ENCODE results near the gene SMIM5.

SMIM5 gene

DNA sequence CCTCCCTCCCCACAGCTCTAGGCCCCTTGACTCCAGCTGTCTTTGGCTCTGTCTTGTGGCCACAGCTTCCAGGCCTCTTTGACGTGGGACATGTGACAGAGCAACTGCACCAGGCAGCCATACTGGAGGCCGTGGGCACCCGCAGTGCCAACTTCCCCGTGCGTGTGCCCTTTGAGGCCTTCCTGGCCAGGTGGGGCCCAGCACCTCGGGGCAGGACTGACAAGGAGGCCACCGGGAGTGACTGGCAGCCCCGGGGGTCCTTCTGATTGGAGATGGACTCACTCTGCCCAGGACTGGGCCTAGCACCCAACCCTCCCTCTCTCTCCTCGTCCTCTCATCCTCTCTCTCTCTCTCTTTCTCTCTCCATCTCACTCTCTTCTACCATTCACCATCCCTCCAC lies 30.1 kb upstream of the SMIM5 start:
- no peak for DNase-seq (ENCODE audit: low spot score)

DNA sequence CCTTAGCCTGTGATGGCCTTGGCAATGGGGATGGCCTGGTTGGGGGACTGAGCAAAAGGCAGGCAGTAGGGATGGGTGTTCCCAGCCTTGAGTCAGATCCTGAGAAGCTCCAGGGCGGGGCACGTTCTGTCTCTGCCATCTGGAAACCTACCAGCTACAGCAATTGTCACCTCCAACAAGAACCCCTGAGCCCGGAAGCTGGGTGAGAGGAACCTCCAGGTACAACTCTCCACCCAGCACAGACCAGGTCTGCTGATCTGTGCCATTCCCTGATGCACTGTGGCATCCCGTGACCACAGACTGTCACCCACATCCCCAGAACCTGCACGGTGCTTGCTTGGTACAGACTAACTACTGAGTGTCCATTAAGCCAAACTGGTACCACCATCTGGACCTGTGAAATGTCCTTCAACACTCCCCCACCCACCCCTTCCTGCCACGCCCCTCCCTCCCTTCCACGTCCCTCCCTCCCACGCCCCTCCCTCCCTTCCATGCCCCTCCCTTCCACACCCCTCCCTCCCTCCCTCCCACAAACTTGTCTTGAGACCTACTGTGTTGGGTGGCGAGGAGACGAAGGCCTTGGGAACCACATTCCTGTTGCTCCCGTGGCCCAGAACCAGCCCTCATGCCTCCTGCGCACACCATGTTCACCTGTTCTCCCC lies 29.1 kb upstream of the SMIM5 start:
- DNase-seq (ENCODE audit: low spot score), result no peak

DNA sequence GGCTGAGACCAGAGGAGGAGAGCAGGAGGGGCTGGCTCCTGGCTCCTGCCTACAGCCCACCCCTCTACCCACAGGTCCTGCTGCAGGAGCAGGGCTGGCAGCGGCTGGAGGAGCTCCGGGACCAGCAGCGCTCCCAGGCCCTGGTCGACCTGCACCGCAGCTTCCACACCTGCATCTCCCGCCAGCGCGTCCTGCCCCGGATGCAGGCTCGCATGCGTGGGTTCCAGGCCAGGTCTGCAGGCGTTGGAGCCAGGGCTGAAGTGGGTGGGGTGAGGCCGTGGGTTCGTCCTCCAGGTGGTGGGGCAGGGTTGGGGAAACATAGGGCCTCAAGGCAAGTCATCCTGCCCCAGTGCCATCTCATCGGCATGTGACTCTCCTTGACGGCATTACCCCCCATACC lies 27.4 kb upstream of the SMIM5 start:
- no peak for DNase-seq (ENCODE audit: low spot score)

DNA sequence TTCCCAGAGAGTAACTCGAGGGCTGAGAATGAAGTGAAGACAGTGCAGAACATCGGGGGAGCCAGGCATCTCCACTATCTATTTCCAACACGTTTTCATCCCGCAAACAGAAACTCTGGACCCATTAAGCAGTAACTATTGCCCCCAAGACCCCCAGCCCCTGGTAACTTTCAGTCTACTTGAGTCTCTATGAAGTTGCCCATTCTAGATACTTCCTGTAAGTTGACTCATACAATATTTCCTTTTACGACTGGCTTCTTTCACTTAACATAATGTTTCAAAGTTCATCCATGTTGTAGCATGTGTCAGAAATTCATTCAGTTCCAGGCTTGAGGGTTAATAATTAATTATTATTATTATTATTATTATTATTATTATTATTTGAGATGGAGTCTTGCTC lies 26.1 kb upstream of the SMIM5 start:
- no peak for DNase-seq (ENCODE audit: low spot score)

DNA sequence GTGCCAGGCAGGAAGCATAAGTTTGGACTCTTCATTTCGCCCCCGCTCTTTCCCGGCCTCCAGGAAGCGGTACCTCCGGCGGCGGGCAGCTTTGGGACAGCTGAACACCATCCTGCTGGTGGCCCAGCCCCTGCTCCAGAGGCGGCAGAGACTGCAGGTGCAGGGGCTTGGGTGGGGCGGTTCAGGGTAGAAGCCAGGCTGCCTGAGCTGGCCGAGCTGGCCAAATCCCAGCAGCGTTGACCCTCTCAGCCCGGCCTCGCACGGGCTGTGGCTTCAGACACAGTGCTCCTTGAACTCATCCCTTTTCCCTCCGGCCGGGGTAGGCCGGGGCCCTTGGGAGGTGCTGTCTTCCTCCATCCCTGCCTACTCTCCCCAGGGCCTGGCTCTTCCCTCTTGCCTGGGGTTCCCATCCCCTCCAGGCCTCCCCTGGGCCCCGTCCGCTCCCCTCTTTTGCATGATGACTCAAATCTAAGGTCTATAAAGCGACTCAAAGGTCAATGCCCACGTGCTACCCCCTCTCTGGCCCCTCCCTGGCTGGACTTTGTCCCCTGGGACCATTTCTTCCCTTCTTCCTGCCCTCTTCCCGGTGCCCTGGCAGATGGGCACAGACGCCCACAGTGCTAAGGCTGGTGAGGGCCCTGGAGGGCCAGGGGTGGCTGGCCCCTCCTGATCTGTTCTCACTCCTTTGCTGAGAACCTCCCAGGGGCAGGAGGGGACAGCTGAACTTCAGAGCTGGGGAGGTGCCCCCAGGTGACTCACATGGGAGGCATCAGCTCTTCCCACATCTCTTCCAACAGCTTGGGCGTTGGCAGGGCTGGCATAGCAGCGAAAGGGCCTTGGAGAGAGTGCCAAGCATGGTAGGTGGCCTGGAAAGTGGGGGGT lies 22.9 kb upstream of the SMIM5 start:
- peak; percentile 45 for DNase-seq (ENCODE audit: low spot score)

DNA sequence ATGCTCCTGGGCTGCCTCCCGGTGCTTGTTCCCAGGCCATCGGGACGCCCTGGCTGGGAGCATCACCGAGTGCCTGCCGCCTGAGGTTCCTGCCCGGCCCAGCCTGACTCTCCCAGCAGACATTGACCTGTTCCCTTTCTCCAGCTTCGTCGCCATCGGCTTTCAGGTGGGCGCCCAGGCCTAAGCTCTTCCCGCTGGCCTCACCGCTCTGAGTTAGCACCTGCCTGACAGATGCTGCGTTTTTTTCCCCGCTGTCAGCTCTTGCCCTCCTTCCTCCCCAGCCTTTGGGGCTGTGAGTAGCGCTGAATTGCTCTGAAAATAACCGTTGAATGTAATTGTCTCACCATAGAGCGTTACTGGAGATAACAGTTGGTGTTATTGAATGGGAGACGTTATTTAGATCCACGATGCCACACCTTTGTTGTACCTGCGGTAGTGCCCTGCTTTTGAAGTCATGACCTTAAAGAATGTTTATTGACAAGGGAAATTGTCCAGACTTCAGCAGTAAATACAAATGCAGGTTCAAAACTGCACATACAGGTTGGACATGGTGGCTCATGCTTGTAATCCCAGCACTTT lies 21.3 kb upstream of the SMIM5 start:
- no peak for DNase-seq (ENCODE audit: low spot score)

DNA sequence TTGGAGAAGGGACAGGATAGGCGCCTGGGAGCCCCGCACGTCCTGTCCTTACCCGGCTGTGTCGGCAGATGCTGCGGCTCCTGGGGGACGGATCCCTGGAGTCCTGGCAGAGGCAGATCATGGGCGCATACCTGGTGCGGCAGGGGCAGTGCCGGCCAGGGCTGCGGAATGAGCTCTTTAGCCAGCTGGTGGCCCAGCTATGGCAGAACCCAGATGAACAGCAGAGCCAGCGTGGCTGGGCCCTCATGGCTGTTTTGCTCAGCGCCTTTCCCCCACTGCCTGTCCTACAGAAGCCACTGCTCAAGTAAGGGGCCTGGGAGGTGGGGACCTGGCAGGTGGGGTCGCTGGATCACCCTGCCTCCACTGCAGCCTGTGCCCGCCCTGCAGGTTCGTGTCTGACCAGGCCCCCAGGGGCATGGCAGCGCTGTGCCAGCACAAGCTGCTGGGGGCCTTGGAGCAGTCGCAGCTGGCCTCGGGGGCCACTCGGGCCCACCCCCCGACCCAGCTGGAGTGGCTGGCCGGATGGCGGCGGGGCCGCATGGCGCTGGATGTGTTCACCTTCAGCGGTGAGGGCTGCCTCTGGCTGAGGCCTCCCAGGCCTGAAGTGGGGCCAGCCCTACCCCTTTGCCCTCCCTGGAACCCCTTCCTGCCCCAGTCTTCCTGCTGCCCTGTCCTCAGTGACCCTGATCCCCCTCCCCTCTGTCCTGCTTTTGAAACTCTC lies 20.2 kb upstream of the SMIM5 start:
- no peak for DNase-seq (ENCODE audit: low spot score)

DNA sequence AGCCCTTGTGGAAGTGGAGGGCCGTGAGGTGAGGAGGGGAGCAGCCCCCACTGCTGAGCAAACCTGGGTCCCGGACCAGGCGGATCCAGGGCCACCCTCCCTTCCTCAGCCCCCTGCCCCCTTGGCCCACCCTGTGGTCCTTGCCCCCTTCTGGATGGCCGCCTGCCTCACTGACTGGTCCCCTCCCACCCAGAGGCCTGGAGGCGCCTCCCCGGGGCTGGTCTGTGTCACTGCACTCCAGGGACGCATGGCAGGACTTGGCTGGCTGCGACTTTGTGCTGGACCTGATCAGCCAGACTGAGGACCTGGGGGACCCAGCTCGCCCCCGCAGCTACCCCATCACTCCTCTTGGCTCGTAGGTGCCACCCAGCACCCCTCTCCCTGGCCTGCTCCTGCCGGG lies 19.2 kb upstream of the SMIM5 start:
- no peak for DNase-seq (ENCODE audit: low spot score)

DNA sequence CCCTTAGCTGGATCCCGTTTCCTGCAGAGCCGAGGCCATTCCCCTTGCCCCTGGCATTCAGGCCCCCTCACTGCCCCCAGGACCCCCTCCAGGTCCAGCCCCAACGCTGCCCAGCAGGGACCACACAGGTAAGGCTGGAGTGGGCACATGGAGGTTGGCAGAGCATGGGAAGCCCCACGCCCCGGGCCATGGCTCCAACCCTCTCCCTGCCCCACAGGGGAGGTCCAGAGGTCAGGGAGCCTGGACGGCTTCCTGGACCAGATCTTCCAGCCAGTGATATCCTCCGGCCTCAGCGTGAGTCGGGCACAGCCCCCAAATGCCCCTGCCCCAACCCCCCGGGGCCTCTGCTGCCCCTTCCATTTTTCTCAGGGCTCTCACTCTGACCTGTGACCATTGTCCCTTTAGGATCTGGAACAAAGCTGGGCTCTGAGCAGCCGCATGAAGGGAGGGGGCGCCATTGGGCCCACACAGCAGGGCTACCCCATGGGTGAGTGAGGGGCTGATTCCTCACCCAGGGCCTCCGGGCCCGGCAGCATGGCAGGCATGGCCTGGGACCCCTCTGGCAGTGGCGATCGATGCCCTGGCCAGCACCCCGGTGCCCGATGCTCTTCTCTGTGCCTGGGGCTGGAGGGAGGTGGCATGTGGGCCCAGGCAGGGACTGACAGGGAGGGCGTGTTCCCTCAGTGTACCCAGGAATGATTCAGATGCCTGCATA lies 18.5 kb upstream of the SMIM5 start:
- no peak for DNase-seq (ENCODE audit: low spot score)

DNA sequence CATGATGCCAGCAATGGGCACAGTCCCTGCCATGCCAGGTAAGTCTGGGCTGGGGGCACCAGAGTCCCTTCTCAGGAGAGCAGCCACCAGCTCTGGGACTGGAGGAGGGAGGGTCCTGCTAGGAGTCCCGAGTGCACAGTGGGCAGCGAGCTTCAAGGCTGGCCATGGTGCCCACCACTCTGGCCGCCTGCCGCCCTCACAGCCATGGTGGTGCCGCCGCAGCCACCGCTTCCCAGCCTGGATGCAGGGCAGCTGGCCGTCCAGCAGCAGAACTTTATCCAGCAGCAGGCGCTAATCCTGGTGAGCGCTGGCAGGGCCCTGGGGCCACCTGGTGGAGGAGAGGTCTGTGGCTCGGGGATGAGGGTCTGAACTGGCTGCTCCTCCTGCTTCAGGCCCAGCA lies 17.9 kb upstream of the SMIM5 start:
- no peak for DNase-seq (ENCODE audit: low spot score)

DNA sequence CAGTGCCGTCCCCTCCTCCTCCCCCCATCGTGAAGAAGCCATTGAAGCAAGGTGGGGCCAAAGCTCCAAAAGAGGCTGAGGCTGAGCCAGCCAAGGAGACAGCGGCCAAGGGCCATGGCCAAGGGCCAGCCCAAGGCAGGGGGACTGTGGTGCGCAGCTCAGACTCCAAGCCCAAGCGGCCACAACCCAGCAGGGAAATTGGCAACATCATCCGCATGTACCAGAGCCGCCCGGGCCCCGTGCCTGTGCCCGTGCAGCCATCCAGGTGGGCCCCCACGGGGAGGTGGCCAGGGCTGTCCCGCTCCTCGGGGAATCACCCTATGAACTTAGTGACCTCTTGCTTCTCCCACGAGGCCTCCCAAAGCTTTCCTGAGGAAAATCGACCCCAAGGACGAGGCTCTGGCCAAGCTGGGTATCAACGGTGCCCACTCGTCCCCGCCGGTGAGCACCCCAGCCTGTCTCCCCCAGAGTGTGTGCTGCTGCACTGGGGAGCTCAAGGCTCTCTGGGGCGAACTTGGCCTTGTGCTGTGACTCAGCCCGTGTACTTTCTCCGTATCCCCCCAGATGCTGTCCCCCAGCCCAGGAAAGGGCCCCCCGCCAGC lies 16.6 kb upstream of the SMIM5 start:
- no peak for DNase-seq (ENCODE audit: low spot score)

DNA sequence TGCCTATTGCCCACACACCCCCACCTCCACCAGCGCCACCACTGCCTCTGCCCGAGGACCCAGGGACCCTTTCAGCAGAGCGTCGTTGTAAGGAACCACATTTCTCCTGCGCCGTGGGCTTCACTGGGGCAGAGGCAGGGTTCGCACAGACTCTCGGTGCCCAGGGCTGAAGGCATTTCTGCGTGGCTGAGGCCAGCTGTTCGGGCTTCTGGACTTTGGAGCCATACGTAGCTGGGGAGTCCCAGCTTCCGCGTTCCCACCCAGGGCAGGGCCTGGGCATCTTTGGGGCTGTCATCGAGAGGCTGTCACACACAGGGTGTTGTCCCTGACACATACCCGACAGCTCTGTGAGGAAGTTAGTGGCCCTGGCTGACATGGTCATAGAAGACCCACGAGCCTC lies 16.0 kb upstream of the SMIM5 start:
- no peak for DNase-seq (ENCODE audit: low spot score)

DNA sequence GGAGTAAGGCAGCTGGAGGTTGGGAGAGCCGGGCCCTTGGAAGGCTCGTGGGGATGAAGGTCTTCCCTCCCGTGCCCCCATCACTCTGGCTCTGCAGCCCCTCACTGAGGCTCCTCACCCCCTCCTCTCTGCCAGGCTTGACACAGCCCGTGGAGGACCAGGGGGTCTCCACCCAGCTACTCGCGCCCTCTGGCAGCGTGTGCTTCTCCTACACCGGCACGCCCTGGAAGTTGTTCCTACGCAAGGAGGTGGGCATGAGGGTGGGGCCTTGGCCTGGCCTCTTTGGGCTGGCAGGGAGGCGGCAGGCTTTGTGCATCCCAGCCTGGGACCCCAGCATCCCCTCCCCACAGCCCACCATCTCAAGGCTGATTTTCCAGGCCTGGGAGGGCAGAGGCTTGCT lies 15.6 kb upstream of the SMIM5 start:
- DNase-seq (ENCODE audit: low spot score), result no peak

DNA sequence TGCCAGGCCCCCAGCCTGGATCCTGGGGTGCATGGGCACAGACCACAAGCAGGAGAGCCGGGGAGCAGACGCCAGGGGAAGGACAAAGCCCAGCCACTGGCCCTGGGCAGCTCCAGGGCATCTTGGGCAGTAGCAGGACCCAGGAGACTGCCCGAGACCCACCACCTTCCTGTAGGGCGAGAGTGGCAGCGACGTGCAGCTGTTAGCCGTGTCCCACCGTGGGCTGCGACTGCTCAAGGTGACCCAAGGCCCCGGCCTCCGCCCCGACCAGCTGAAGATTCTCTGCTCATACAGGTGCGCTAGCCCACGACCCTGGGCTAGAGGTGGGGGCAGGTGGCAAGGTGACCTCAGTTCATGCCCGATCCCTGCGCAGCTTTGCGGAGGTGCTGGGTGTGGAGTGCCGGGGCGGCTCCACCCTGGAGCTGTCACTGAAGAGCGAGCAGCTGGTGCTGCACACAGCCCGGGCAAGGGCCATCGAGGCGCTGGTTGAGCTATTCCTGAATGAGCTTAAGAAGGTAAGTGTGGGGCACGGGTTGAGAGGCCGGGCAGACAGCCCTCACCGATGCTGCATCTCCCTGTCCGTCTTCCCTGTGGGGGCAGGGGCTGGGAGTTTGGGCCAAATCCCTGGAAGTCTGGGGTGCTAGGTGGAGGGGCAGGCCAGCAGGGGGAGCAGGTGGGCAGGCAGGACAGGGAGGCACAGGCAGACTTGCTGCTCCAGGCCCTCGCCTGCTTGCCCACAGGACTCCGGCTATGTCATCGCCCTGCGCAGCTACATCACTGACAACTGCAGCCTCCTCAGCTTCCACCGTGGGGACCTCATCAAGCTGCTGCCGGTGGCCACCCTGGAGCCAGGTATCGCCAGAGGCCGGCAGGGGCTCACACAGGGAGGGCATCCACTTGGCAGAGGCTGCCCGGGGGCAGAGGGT lies 13.5 kb upstream of the SMIM5 start:
- DNase-seq (ENCODE audit: low spot score), result peak; percentile 32

DNA sequence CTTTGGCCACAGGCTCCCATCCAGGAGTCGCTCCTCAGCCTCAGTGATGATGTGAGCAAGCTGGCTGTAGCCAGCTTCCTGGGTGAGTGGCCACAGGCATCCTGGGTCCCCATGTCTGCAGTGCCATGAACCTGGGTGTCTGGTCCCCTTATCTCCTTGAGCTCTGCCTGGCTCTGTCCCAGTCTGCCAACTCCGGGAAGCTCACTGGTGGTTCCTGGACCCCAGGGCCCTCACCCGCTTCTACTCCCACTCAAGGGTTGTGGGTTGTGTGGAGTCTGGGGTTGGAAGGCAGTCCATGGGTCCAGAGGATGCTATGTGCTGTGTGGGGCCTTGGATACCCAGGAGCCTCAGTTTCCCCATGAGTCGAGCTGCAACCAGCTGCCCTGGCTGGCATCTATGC lies 11.7 kb upstream of the SMIM5 start:
- no peak for DNase-seq (ENCODE audit: low spot score)

DNA sequence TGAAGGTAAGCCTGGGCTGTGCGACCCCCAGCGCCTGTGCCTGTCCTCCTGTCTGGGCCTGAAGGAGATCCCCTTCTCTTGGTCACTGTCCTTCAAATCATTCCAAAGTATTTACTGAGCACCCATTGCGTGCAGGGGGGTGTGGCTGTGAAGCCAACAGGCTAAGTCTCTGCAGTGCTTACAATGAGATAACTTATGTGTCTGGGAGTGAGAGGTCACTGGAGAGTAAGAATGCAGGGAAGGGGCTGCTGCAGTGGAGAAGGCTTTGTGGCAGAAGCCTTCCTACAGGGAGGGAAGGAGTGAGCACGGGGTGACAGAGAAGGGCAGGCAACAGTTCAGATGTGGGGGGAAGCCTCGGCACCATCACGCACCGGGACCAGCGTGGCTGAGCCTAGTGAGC lies 11.2 kb upstream of the SMIM5 start:
- no peak for DNase-seq (ENCODE audit: low spot score)

DNA sequence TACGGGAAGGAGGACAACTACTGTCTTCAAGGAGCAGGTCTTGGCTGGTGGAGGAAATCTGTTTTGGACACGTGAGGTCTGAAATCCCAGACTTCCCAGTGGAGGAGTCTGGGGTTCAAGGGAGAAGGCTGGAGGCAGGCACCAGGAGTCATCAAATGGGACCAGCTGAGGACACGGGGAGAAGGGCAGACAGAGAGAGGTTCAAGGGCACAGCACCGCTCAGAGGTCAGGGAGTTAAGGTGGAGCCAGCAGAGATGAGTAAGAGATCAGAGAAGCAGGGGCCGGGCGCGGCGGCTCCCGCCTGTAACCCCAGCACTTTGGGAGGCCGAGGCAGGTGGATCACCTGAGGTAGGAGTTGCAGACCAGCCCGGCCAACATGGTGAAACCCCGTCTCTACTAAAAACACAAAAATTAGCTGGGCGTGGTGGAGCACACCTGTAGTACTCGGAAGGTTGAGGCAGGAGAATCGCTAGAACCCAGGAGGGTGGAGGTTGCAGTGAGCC lies 10.4 kb upstream of the SMIM5 start:
- no peak for DNase-seq (ENCODE audit: low spot score)

DNA sequence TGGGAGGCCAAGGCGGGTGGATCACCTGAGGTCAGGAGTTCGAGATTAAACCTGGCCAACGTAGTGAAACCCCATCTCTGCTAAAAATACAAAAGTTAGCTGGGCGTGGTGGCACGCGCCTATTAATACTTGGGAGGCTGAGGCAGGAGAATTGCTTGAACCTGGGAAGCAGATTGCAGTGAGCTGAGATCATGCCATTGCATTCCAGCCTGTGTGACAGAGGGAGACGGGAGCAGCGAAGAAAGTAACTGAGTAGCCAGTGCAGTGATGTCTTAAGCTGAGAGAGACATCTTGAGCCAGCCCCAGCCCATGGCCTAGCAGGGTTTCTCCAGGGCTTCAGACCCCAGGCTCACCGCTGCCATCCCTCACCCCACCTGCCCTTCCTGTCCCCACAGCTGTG lies 9.8 kb upstream of the SMIM5 start:
- peak; percentile 42 for DNase-seq (ENCODE audit: low spot score)

DNA sequence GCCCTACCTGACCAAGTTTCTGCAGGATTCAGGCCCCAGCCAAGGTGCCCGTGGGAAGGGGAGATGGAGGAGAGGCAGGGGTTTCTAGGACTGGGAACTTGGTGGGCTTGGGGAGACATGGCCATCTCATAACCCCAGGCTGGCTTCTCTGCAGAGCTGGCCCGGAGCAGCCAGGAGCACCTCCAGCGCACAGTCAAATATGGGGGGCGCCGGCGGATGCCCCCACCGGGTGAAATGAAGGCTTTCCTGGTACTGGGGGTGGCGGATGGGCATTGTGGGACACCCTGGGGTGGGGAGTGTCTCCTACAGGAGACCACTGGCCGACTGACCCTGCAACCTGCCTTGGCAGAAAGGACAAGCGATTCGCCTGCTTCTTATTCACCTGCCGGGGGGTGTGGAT lies 9.2 kb upstream of the SMIM5 start:
- no peak for DNase-seq (ENCODE audit: low spot score)

DNA sequence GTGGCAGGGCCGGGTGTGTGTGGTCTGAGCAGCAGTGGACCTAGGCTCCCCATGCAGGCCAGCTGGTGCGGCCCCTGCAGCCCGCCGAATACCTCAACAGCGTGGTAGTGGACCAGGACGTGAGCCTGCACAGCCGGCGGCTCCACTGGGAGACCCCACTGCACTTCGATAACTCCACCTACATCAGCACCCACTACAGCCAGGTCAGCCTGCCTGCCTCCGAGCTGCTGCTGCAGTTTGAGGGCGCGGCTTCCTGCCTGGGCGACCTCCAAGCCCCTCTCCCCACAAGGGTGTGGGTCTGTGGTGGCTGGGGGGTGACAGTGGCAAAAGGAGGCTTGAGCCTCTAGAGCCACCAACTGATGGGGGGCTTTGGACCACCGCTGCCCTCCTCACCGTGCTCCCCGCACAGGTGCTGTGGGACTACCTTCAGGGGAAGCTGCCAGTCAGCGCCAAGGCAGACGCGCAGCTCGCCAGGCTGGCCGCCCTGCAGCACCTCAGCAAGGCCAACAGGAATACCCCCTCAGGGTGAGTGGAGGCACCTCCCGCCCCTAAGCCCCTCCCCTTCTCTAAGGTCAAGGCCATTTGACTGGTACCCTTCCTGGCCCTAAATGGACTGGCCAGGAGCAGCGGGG lies 8.4 kb upstream of the SMIM5 start:
- DNase-seq (ENCODE audit: low spot score), result no peak

Measured in kidney tubule cell (primary cell).